ENCODE data around the gene GRB7. TPM values are rescaled to one million over a fixed set of nuclear protein-coding genes. Genes with fewer than 3 reads are reported as not detected.

The GRB7 gene
- total and polyA plus RNA-seq, 2 experiments from 2014 or later, result 1.8 to 6.6 TPM

- Histone ChIP-seq H3K9me3 (ENCODE audit: low read depth) (no peaks in the 10 kb centered on the region), H3K27me3 (no peaks in the 10 kb centered on the region), H3K4me1 (ENCODE audit: low read depth) (peaks cover 6% of the 10 kb centered on the region), H3K36me3 (no peaks in the 10 kb centered on the region), H3K4me3 (no peak overlapping the region), H3K27ac (no peak overlapping the region)
- no peak for TF ChIP-seq CTCF (IDR thresholded peaks at IDR 0.05; ENCODE audit: low read depth, low read length)
- no peak for DNase-seq (ENCODE audit: low read depth in 1 of 2, low spot score in 1 of 2)
These were observed 35.5 kb downstream of the GRB7 start for GRCh38 chr17:39772987-39773934.

GRCh38 chr17:39774047-39774446 lies 36.3 kb downstream of the GRB7 start:
- Histone ChIP-seq H3K27ac (no peak overlapping the region), H3K9me3 (ENCODE audit: low read depth) (no peaks in the 10 kb centered on the region), H3K4me1 (ENCODE audit: low read depth) (peaks cover 6% of the 10 kb centered on the region), H3K36me3 (no peaks in the 10 kb centered on the region), H3K4me3 (no peak overlapping the region), H3K27me3 (no peaks in the 10 kb centered on the region)
- no peak for TF ChIP-seq CTCF (IDR thresholded peaks at IDR 0.05; ENCODE audit: low read depth, low read length)
- DNase-seq (ENCODE audit: low read depth in 1 of 2, low spot score in 1 of 2), result no peak

GRCh38 chr17:39775031-39775430 lies 37.3 kb downstream of the GRB7 start:
- DNase-seq (ENCODE audit: low read depth in 1 of 2, low spot score in 1 of 2), result no peak
- Histone ChIP-seq H3K27ac (no peak overlapping the region), H3K4me1 (ENCODE audit: low read depth) (peaks cover 6% of the 10 kb centered on the region), H3K4me3 (no peak overlapping the region), H3K9me3 (ENCODE audit: low read depth) (no peaks in the 10 kb centered on the region), H3K27me3 (no peaks in the 10 kb centered on the region), H3K36me3 (no peaks in the 10 kb centered on the region)
- no peak for TF ChIP-seq CTCF (IDR thresholded peaks at IDR 0.05; ENCODE audit: low read depth, low read length)

- TF ChIP-seq CTCF (IDR thresholded peaks at IDR 0.05; ENCODE audit: low read depth, low read length), result no peak
- no peaks in the 10 kb centered on the region for H3K27me3 ChIP-seq
- H3K27ac ChIP-seq, result no peak overlapping the region
- no peaks in the 10 kb centered on the region for H3K9me3 ChIP-seq (ENCODE audit: low read depth)
- no peaks in the 10 kb centered on the region for H3K36me3 ChIP-seq
- DNase-seq (ENCODE audit: low read depth in 1 of 2, low spot score in 1 of 2), result no peak
- H3K4me3 ChIP-seq, result no peak overlapping the region
- peaks cover 6% of the 10 kb centered on the region for H3K4me1 ChIP-seq (ENCODE audit: low read depth)
These were observed 38.5 kb downstream of the GRB7 start for GRCh38 chr17:39776252-39776651.

- TF ChIP-seq CTCF (IDR thresholded peaks at IDR 0.05; ENCODE audit: low read depth, low read length), result no peak
- no peak for DNase-seq (ENCODE audit: low read depth in 1 of 2, low spot score in 1 of 2)
- Histone ChIP-seq H3K4me1 (ENCODE audit: low read depth) (peaks cover 6% of the 10 kb centered on the region), H3K9me3 (ENCODE audit: low read depth) (no peaks in the 10 kb centered on the region), H3K4me3 (no peak overlapping the region), H3K27ac (no peak overlapping the region), H3K27me3 (no peaks in the 10 kb centered on the region), H3K36me3 (no peaks in the 10 kb centered on the region)
These were observed 40.0 kb downstream of the GRB7 start for GRCh38 chr17:39777534-39778365.

Data from cardiac muscle cell (in vitro differentiated cells and primary cell).